Left lung (tissue), 10 donors: ENCODE data around the gene UBTF. TPM values are rescaled to one million over a fixed set of nuclear protein-coding genes. Genes with fewer than 3 reads are reported as not detected.

Source experiments
- ATAC-seq: fragments of 200-7000 bp; cut with Tn5 transposase; one replicate; pipeline ENCODE4 v1.9.1; 2020; ENCODE audit warnings: moderate library complexity
- DNase-seq, 4 donors: peaks; one replicate each; pipeline ENCODE4 v3.0.0-alpha.2; 2013 to 2020
- H3K27ac ChIP-seq, 2 donors: fragments of 200-600 bp; sonication (generic) in 1 of 2; one replicate each; pipeline versions ENCODE4 v1.5.0 to v1.8.0; 2020 to 2021
- H3K27me3 ChIP-seq, 2 donors: fragments of 200-600 bp; sonication (generic) in 1 of 2; one replicate each; pipeline versions ENCODE4 v1.5.0 to v1.8.0; 2020 to 2021
- H3K36me3 ChIP-seq, 2 donors: fragments of 200-600 bp; sonication (generic) in 1 of 2; one replicate each; pipeline versions ENCODE4 v1.5.0 to v1.8.0; 2020 to 2021
- H3K4me1 ChIP-seq, 2 donors: fragments of 200-600 bp; one replicate each; pipeline ENCODE4 v1.8.0; 2021
- H3K4me3 ChIP-seq, 2 donors: fragments of 200-600 bp; sonication (generic) in 1 of 2; one replicate each; pipeline versions ENCODE4 v1.5.0 to v1.8.0; 2020 to 2021; ENCODE audit warnings: mild to moderate bottlenecking in 1 of 2
- H3K9me3 ChIP-seq, 2 donors: fragments of 200-600 bp; sonication (generic) in 1 of 2; one replicate each; pipeline versions ENCODE4 v1.5.0 to v1.8.0; 2020 to 2021
- intact Hi-C, 2 donors: fragments of 100-400 bp; cut with DNase I; formaldehyde crosslinking; loops; one replicate each; pipeline versions ENCODE4 v1.11.2 to v1.14.2; 2022
- polyA plus RNA-seq, 6 donors: library from polyadenylated mRNA; unstranded; fragments of 120-200 nt; gene quantifications; one replicate each; pipeline ENCODE4 v1.2.1, GENCODE V29; 2013; ENCODE audit not compliant: insufficient read length in 6 of 6
- total RNA-seq, 2 donors: library from RNA; stranded (reverse); fragmentation: NEBNext Ultra II Directional; extraction: Animal tissue kit (Norgen Biotek cat#: 25700); gene quantifications; one replicate each; pipeline ENCODE4 v1.2.1, GENCODE V29; 2021
- TF ChIP-seq, protein P1 (sequence below), 2 donors: fragments of 200-600 bp; sonication (generic) in 1 of 2; IDR thresholded peaks; one replicate each; pipeline versions ENCODE4 v1.5.0 to v1.8.0; 2021; ENCODE audit warnings: antibody characterized with exemption in 2 of 2
- donor health status: DM: no; HTN: yes; CAD: no.
- donor health status: DM: no; HTN: no; CAD: no.

UBTF gene
- total and polyA plus RNA-seq, 8 donors = 65.5 to 136 (median 109) TPM

DNA sequence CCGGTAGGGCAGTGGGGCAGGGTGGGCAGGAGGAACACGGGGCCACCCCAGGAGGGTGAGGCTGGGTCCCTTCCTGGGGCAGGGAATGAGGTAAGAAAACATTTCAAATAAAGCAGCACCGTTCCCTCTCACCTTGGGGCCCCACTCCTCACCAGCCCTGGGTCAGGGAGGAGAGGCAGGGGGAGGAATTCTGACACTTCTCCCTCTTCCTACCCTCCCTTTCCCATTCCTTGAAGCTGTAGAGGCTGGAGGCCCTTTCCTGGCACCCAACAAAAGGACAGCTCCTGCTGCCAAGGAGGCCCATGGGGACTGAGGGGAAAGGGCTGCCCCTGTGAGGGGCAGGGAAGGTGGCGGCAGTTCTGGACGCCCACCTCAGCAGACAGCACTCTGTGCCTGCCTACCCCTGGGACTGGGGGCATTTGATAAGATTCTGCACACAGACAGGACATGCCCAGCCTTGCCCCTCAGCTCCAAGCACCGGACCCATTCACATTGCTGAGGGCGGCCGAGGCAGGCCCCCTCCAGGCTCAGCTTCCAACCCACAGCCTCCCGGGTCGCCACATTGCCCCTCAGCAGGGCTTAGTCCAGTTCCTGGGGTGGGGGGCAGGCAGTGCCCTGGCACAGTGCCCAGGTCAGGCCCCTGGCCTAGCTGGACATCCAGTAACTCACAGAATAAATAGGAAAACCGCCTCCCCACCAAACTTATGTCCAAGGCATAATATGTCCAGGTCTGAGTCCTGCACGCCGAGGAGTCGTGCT, 26.0 kb downstream of the UBTF start:
- Histone ChIP-seq H3K27me3 (no peaks in the 10 kb centered on the region), H3K36me3 (peaks cover 0 to 92% of the 10 kb centered on the region in 2 donors), H3K9me3 (no peaks in the 10 kb centered on the region), H3K27ac (no peak overlapping the region), H3K4me3 (no peak overlapping the region), H3K4me1 (peaks cover 9 to 44% of the 10 kb centered on the region in 2 donors)
- DNase-seq = no peak
- intact Hi-C loops = no loop called here
- ATAC-seq = no peak
- TF ChIP-seq, protein P1, sequence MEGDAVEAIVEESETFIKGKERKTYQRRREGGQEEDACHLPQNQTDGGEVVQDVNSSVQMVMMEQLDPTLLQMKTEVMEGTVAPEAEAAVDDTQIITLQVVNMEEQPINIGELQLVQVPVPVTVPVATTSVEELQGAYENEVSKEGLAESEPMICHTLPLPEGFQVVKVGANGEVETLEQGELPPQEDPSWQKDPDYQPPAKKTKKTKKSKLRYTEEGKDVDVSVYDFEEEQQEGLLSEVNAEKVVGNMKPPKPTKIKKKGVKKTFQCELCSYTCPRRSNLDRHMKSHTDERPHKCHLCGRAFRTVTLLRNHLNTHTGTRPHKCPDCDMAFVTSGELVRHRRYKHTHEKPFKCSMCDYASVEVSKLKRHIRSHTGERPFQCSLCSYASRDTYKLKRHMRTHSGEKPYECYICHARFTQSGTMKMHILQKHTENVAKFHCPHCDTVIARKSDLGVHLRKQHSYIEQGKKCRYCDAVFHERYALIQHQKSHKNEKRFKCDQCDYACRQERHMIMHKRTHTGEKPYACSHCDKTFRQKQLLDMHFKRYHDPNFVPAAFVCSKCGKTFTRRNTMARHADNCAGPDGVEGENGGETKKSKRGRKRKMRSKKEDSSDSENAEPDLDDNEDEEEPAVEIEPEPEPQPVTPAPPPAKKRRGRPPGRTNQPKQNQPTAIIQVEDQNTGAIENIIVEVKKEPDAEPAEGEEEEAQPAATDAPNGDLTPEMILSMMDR (IDR thresholded peaks at IDR 0.05) = no peak

GRCh38 chr17:44192750-44193149, 26.7 kb downstream of the UBTF start:
- no peak overlapping the region for H3K27ac ChIP-seq
- intact Hi-C loops = no loop called here
- no peaks in the 10 kb centered on the region for H3K27me3 ChIP-seq
- TF ChIP-seq, protein P1 (IDR thresholded peaks at IDR 0.05) = no peak
- no peaks in the 10 kb centered on the region for H3K9me3 ChIP-seq
- DNase-seq (no peak), ATAC-seq (no peak)
- H3K4me3 ChIP-seq = no peak overlapping the region
- peaks cover 8 to 44% of the 10 kb centered on the region in 2 donors for H3K4me1 ChIP-seq
- peaks cover 0 to 92% of the 10 kb centered on the region in 2 donors for H3K36me3 ChIP-seq

DNA sequence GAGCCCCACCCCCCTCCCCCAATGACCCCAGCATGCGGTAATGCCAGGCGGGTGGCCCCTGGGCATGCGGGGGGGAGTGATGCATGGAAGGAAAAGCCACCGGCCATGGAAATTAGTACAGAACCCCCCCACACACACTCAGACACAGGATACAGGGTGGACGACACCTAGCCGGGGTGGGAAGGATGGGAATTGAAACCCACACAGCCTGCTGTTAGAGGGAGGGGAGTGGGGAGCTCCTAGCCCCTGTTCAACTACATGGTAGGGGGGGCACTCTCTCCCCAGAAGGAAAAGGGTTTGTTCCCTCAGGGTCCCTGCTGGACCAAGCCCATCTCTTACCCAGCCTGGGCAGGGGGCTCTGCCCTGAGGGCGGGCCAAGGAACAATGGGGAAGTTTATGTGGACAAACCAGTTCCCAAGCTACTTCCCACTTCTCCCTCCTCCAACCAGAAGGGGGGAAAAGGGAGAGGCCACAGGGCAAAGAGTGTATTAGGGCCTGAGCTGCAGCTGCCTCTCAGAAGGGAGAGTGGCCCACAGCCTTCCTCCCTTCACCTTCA, 27.5 kb downstream of the UBTF start:
- Histone ChIP-seq H3K36me3 (peaks cover 0 to 84% of the 10 kb centered on the region in 2 donors), H3K27ac (peak overlapping the region; percentile 3 to 33), H3K9me3 (no peaks in the 10 kb centered on the region), H3K4me1 (peaks cover 6 to 39% of the 10 kb centered on the region in 2 donors), H3K27me3 (no peaks in the 10 kb centered on the region), H3K4me3 (no peak overlapping the region)
- TF ChIP-seq, protein P1 (IDR thresholded peaks at IDR 0.05) = no peak
- DNase-seq = peak in 2 of 4 donors; percentile 7 to 67
- intact Hi-C loops = no loop called here
- peak; percentile 43 for ATAC-seq

DNA sequence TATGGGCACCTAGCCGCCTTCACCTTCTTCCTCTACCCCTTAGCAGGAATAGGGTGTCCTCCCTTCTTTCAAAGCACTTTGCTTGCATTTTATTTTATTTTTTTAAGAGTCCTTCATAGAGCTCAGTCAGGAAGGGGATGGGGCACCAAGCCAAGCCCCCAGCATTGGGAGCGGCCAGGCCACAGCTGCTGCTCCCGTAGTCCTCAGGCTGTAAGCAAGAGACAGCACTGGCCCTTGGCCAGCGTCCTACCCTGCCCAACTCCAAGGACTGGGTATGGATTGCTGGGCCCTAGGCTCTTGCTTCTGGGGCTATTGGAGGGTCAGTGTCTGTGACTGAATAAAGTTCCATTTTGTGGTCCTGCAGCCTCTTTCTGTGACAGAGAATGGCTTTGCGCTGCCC, 28.1 kb downstream of the UBTF start:
- Histone ChIP-seq H3K4me3 (no peak overlapping the region), H3K27me3 (no peaks in the 10 kb centered on the region), H3K9me3 (no peaks in the 10 kb centered on the region), H3K4me1 (peaks cover 6 to 34% of the 10 kb centered on the region in 2 donors), H3K36me3 (peaks cover 0 to 78% of the 10 kb centered on the region in 2 donors), H3K27ac (no peak overlapping the region)
- DNase-seq (peak in 1 of 4 donors; percentile 58), ATAC-seq (no peak)
- TF ChIP-seq, protein P1 (IDR thresholded peaks at IDR 0.05) = no peak
- intact Hi-C loops = no loop called here

- Histone ChIP-seq H3K27me3 (no peaks in the 10 kb centered on the region), H3K4me1 (peaks cover 10 to 38% of the 10 kb centered on the region in 2 donors), H3K9me3 (no peaks in the 10 kb centered on the region), H3K36me3 (peaks cover 0 to 69% of the 10 kb centered on the region in 2 donors), H3K4me3 (no peak overlapping the region), H3K27ac (no peak overlapping the region)
- TF ChIP-seq, protein P1 (IDR thresholded peaks at IDR 0.05) = no peak
- ATAC-seq (no peak), DNase-seq (no peak)
- intact Hi-C loops = no loop called here
Measured at GRCh38 chr17:44190481-44190880, 29.0 kb downstream of the UBTF start.
